Measurements from ENCODE around the gene KCNJ14.
A peak's percentile ranks its signal among the peaks of the same experiment; 100 is the strongest.
"Not testable (repeated sequence)": the region's sequence is repeated elsewhere in the genome, so short reads cannot be mapped to it uniquely, and the experiment has no call there.

Gene KCNJ14

DNA sequence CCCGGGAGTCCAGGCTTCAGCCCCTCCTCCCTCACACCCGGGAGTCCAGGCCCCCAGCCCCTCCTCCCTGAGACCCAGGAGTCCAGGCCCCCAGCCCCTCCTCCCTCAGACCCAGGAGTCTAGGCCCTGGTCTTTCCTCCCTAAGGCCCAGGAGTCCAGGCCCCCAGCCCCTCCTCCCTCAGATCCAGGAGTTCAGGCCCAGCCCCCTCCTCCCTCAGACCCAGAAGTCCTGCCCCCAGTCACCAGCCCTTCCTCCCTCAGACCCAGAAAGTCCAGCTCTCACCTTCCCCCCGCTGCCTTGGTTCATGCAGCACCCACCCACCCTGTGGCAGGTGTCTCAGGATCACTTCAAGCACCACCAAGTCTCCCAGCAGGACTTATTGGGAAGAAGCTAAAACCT, 27.9 kb downstream of the KCNJ14 start:
- no peaks in the 10 kb centered on the region for H3K4me1 ChIP-seq (ENCODE audit: insufficient read depth, low read length)
- no peak overlapping the region for H3K9ac ChIP-seq (ENCODE audit: low read depth, low read length)
- H3K9me3 ChIP-seq (ENCODE audit: control insufficient read depth, insufficient read depth, low read length), result no peaks in the 10 kb centered on the region
- H3K36me3 ChIP-seq (ENCODE audit: insufficient read depth, low read length), result peaks cover 2% of the 10 kb centered on the region; the same call in 1 of the 2 replicates

GRCh38 chr19:48484247-48484893, 29.0 kb downstream of the KCNJ14 start:
- peaks cover 2% of the 10 kb centered on the region; the same call in 1 of the 2 replicates for H3K36me3 ChIP-seq (ENCODE audit: insufficient read depth, low read length)
- H3K4me1 ChIP-seq (ENCODE audit: insufficient read depth, low read length), result no peaks in the 10 kb centered on the region
- no peaks in the 10 kb centered on the region for H3K9me3 ChIP-seq (ENCODE audit: control insufficient read depth, insufficient read depth, low read length)
- no peak overlapping the region for H3K9ac ChIP-seq (ENCODE audit: low read depth, low read length)

GRCh38 chr19:48484931-48485612, 29.7 kb downstream of the KCNJ14 start:
- H3K9me3 ChIP-seq (ENCODE audit: control insufficient read depth, insufficient read depth, low read length), result no peaks in the 10 kb centered on the region
- peaks cover 2% of the 10 kb centered on the region; the same call in 1 of the 2 replicates for H3K36me3 ChIP-seq (ENCODE audit: insufficient read depth, low read length)
- H3K9ac ChIP-seq (ENCODE audit: low read depth, low read length), result no peak overlapping the region
- no peaks in the 10 kb centered on the region for H3K4me1 ChIP-seq (ENCODE audit: insufficient read depth, low read length)

DNA sequence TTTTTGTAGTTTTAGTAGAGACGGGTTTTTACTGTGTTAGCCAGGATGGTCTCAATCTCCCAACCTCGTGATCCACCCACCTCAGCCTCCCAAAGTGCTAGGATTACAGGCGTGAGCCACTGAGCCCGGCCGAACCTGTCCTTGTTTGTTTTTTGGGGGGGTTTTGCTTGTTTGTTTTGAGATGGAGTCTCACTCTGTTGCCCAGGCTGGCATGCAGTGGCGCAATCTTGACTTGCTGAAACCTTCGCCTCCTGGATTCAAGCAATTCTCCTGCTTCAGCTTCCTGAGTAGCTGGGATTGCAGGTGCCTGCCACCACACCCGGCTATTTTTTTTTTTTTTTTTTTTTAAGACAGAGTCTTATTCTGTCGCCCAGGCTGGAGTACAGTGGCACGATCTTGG, 31.3 kb downstream of the KCNJ14 start:
- H3K9ac ChIP-seq (ENCODE audit: low read depth, low read length); H3K4me1 ChIP-seq (ENCODE audit: insufficient read depth, low read length); H3K9me3 ChIP-seq (ENCODE audit: control insufficient read depth, insufficient read depth, low read length); H3K36me3 ChIP-seq (ENCODE audit: insufficient read depth, low read length): not testable (repeated sequence)

GRCh38 chr19:48487544-48487943, 32.2 kb downstream of the KCNJ14 start:
- Histone ChIP-seq H3K9me3 (ENCODE audit: control insufficient read depth, insufficient read depth, low read length) (no peaks in the 10 kb centered on the region), H3K9ac (ENCODE audit: low read depth, low read length) (no peak overlapping the region), H3K36me3 (ENCODE audit: insufficient read depth, low read length) (0 out of 2 replicates have a peak, but pooled peaks cover 2% of the 10 kb centered on the region), H3K4me1 (ENCODE audit: insufficient read depth, low read length) (0 out of 2 replicates have a peak, but pooled peaks cover 6% of the 10 kb centered on the region)

DNA sequence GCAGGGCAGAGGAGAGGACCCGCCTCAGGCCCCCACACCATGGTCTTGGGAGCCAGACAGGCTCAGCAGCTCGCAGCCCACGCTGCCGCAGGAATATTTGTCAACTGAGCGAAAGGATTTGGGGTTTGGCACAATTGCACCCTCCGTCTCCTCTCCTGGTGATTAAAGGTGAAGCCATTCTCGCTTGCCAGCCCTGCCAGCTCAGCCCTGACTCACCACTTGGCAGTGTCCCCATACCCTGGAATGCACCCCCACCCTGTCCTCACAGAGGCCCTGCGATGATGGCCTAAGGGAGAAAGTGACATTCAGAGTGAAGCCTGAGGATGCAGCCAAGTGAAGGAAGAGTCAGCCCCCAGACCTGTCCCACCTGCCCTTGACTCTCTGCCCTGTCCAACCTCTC, 32.6 kb downstream of the KCNJ14 start:
- Histone ChIP-seq H3K4me1 (ENCODE audit: insufficient read depth, low read length) (0 out of 2 replicates have a peak, but pooled peaks cover 6% of the 10 kb centered on the region), H3K9me3 (ENCODE audit: control insufficient read depth, insufficient read depth, low read length) (no peaks in the 10 kb centered on the region), H3K9ac (ENCODE audit: low read depth, low read length) (no peak overlapping the region), H3K36me3 (ENCODE audit: insufficient read depth, low read length) (0 out of 2 replicates have a peak, but pooled peaks cover 2% of the 10 kb centered on the region)

DNA sequence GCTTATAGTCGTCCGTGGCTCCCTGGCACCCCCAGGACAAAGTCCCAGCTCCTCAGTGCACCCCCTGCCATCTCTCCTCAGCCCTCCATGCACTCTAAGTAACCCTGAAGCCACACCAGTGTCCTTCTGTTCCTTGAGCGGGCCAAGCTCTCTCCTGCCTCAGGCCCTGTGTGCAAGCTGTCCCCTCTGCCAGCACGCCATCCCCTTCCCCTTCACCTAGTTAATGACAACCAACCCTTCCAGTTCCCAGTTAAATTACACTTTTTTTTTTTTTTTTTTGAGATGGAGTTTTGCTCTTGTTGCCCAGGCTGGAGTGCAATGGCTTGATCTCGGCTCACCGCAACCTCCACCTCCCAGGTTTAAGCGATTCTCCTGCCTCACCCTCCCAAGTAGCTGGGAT, 33.1 kb downstream of the KCNJ14 start:
- not testable (repeated sequence) for H3K4me1 ChIP-seq (ENCODE audit: insufficient read depth, low read length); H3K9ac ChIP-seq (ENCODE audit: low read depth, low read length)

DNA sequence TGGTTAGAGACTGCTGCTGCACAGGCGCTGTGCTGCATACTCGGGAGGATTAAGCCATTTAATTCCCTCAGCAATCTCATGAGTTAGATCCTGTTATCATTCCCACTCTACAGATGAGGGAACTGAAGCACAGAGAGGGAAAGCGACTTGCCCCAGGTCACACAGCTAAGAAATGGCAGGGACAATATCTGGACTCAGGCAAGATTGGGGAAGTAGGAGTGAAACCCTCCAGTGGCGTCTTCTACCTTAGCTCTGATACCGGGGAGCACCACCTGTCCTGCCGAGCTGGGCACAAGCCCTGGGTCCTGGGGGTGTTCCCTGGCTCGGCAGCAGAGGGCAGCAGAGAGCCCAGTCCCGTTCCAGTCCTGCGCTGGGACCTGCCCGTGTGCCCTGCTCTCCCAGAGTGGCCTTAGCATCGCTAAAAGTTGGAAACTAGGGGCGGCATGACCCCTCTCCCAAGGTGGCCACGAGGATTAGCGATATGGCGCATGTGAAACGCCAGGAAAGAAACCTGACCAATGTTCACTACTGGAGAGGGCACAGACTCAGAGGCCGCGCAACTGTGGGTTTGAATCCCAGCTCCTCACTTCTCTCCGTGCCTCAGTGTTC, 34.3 kb downstream of the KCNJ14 start:
- Histone ChIP-seq H3K9ac (ENCODE audit: low read depth, low read length) (no peak overlapping the region; the same call in 1 of the 2 replicates), H3K4me1 (ENCODE audit: insufficient read depth, low read length) (0 out of 2 replicates have a peak, but pooled peaks cover 6% of the 10 kb centered on the region), H3K9me3 (ENCODE audit: control insufficient read depth, insufficient read depth, low read length) (no peaks in the 10 kb centered on the region), H3K36me3 (ENCODE audit: insufficient read depth, low read length) (0 out of 2 replicates have a peak, but pooled peaks cover 2% of the 10 kb centered on the region)

More for the DNA sequence above, 33.1 kb downstream of the KCNJ14 start:
- H3K9me3 ChIP-seq (ENCODE audit: control insufficient read depth, insufficient read depth, low read length); H3K36me3 ChIP-seq (ENCODE audit: insufficient read depth, low read length): not testable (repeated sequence)

DNA sequence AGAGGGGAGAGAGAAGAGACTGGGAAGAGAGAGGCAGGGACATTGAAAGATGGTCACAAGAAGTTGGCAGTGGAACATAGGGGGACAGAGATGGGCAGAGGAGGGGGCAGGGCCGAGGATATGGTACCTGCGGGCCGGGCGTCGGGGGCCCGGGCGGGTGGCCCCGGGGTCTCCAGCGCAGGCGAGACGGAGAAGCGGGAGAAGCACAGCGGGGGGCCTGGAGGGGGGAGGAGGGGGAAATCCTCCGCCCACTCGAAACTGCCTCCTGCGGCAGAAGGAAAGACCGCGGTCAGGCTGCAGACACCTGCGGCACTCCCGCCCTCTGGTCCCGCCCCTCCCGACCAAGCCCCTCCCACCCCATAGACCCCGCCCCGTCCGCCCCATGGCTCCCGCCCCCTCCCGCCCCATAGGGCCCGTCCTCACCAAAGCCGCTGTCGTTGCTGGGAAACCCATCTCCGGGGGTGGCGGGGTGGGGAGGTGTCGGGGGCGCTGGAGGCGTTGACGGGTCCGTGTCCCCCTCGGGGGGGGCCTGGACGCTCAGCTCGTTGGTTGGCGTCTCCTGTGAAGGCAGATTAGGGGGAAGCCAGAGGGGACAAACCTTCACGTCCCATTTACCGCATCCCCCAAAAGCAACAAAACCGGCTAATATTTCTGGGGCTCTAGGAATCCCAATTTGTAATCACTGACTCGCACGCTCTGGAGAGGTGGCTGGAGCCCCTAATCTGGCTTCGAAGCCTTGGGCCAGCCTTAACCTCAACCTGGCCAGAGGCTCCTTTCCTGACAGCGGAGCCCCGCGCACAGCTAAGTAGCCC, 35.8 kb downstream of the KCNJ14 start:
- 0 out of 2 replicates have a peak, but pooled peaks cover 6% of the 10 kb centered on the region for H3K4me1 ChIP-seq (ENCODE audit: insufficient read depth, low read length)
- peak overlapping the region; percentile 52; the same call in 1 of the 2 replicates for H3K9ac ChIP-seq (ENCODE audit: low read depth, low read length)

GRCh38 chr19:48491793-48492123, 36.4 kb downstream of the KCNJ14 start:
- Histone ChIP-seq H3K4me1 (ENCODE audit: insufficient read depth, low read length) (0 out of 2 replicates have a peak, but pooled peaks cover 6% of the 10 kb centered on the region), H3K9me3 (ENCODE audit: control insufficient read depth, insufficient read depth, low read length) (no peaks in the 10 kb centered on the region), H3K9ac (ENCODE audit: low read depth, low read length) (peak overlapping the region; percentile 46; the same call in 1 of the 2 replicates), H3K36me3 (ENCODE audit: insufficient read depth, low read length) (0 out of 2 replicates have a peak, but pooled peaks cover 2% of the 10 kb centered on the region)

More for the DNA sequence above, 35.8 kb downstream of the KCNJ14 start:
- no peaks in the 10 kb centered on the region for H3K9me3 ChIP-seq (ENCODE audit: control insufficient read depth, insufficient read depth, low read length)
- H3K36me3 ChIP-seq (ENCODE audit: insufficient read depth, low read length), result 0 out of 2 replicates have a peak, but pooled peaks cover 2% of the 10 kb centered on the region

DNA sequence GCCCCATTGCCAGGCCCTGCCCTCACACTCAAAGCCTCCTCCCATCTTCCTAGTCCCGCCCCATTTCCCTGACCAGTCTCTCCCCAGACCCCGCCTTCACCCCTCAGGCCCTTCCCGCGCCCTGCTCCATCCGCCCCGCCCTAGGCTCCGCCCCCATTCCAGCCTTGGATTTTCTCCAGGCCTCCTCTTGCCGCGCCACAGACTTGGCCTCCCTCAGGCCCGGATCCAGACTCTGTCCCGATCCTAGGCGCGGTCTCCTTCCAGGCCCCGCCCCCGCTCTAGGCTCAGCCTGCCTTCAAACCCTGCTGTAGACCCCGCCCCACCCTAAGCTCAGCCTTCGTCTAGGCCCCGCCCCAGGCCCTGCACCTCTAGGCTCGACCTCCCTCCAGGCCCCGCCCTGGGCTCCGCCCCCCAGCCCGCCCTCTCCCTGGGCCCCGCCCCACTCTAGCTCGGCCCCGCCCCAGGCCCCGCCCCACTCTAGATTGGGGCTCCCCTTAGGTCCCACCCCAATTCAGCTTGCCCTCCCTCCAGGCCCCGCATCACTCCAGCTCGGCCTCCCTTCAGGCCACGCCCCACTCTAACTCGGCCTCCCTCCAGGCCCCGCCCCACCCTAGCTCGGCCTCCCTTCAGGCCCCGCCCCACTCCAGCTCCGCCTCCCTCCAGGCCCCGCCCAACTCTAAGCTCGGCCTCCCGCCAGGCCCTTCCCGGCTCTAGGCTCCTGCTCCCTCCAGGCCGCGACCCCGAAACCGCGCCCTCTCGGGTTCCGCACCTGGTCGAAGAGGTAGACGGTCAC, 37.7 kb downstream of the KCNJ14 start:
- H3K9ac ChIP-seq (ENCODE audit: low read depth, low read length), result peak overlapping the region; percentile 75
- H3K9me3 ChIP-seq (ENCODE audit: control insufficient read depth, insufficient read depth, low read length), result no peaks in the 10 kb centered on the region
- H3K4me1 ChIP-seq (ENCODE audit: insufficient read depth, low read length), result 0 out of 2 replicates have a peak, but pooled peaks cover 6% of the 10 kb centered on the region
- no peaks in the 10 kb centered on the region for H3K36me3 ChIP-seq (ENCODE audit: insufficient read depth, low read length)

DNA sequence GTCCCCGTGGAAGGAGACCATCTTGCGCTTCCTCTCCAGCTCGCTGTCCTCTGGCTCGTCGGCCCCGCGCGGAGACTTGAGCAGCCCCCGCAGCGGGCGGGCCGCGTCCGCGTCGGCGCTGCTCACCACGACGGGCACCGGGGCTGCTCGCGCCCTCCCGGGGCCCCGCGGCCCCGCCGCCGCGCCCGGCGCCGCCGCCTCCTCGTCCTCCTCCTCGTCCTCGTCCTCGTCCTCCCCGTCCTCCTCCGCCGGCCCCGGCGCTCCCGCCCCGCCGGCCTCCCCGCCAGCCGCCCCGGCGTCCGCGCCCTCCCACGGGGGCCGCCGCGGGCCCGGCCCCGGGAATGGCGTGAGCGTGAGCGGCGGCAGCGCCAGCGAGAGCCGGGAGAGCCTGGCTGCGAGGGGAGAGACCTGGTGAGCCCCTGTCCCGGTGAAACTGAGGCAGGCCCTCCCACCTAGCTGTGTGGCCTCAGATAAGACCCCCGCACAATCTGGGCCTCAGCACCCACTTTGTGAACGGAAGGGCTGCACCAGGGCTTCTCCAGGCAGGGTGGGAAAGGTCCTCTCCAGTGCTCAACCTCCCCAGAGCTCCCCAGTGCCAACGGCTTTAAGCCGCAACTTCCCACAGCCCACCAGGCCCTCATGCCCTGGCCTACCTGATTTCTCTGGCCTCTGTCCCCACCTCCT, 38.5 kb downstream of the KCNJ14 start:
- no peaks in the 10 kb centered on the region for H3K36me3 ChIP-seq (ENCODE audit: insufficient read depth, low read length)
- H3K9me3 ChIP-seq (ENCODE audit: control insufficient read depth, insufficient read depth, low read length), result no peaks in the 10 kb centered on the region
- H3K9ac ChIP-seq (ENCODE audit: low read depth, low read length), result peak overlapping the region; percentile 75
- 0 out of 2 replicates have a peak, but pooled peaks cover 6% of the 10 kb centered on the region for H3K4me1 ChIP-seq (ENCODE audit: insufficient read depth, low read length)

GRCh38 chr19:48495396-48495795, 40.0 kb downstream of the KCNJ14 start:
- no peaks in the 10 kb centered on the region for H3K36me3 ChIP-seq (ENCODE audit: insufficient read depth, low read length)
- H3K4me1 ChIP-seq (ENCODE audit: insufficient read depth, low read length), result 0 out of 2 replicates have a peak, but pooled peaks cover 5% of the 10 kb centered on the region
- no peak overlapping the region for H3K9ac ChIP-seq (ENCODE audit: low read depth, low read length)
- H3K9me3 ChIP-seq (ENCODE audit: control insufficient read depth, insufficient read depth, low read length), result no peaks in the 10 kb centered on the region

Measured in ES-I3 (cell line).